ENCODE measurements around the gene SRGAP3. TPM values are rescaled to one million over a fixed set of nuclear protein-coding genes. Genes with fewer than 3 reads are reported as not detected.

The SRGAP3 gene
- total and polyA plus RNA-seq, 2 experiments from 2014 or later: 6.0 to 15.7 TPM

DNA sequence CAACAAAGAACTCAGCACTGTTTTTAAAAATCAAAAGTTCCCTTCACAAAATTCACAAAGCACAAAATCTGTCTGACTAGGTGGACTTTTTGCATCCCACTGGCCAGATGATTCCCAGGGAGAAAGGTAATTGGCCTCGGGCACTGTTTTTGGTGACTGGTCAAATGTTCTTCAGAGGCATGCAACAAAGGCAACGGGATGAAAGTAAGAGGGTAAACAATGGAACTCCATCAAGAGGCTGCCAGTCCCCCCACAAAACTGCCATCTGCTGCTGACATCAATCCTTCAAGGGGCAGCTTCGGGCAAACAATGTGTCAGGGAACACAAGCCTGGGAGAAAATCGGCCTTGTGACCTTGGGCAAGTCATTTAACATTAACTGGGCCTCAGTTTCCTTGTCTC is 3.3 kb downstream of the SRGAP3 start:
- H3K9me3 ChIP-seq (ENCODE audit: low read depth): no peaks in the 10 kb centered on the region
- TF ChIP-seq CTCF (IDR thresholded peaks at IDR 0.05; ENCODE audit: low read depth, low read length): no peak
- no peak for DNase-seq (ENCODE audit: low read depth in 1 of 2, low spot score in 1 of 2)
- H3K27ac ChIP-seq: no peak overlapping the region
- peaks cover 4% of the 10 kb centered on the region for H3K4me1 ChIP-seq (ENCODE audit: low read depth)
- peaks cover 8% of the 10 kb centered on the region for H3K27me3 ChIP-seq
- H3K36me3 ChIP-seq: no peaks in the 10 kb centered on the region
- H3K4me3 ChIP-seq: no peak overlapping the region

GRCh38 chr3:9244495-9245183 is 4.8 kb downstream of the SRGAP3 start:
- H3K36me3 ChIP-seq: no peaks in the 10 kb centered on the region
- peaks cover under 1% of the 10 kb centered on the region for H3K4me1 ChIP-seq (ENCODE audit: low read depth)
- DNase-seq (ENCODE audit: low read depth in 1 of 2, low spot score in 1 of 2): no peak
- H3K27ac ChIP-seq: no peak overlapping the region
- TF ChIP-seq CTCF (IDR thresholded peaks at IDR 0.05; ENCODE audit: low read depth, low read length): no peak
- H3K27me3 ChIP-seq: peaks cover 8% of the 10 kb centered on the region
- no peaks in the 10 kb centered on the region for H3K9me3 ChIP-seq (ENCODE audit: low read depth)
- no peak overlapping the region for H3K4me3 ChIP-seq

DNA sequence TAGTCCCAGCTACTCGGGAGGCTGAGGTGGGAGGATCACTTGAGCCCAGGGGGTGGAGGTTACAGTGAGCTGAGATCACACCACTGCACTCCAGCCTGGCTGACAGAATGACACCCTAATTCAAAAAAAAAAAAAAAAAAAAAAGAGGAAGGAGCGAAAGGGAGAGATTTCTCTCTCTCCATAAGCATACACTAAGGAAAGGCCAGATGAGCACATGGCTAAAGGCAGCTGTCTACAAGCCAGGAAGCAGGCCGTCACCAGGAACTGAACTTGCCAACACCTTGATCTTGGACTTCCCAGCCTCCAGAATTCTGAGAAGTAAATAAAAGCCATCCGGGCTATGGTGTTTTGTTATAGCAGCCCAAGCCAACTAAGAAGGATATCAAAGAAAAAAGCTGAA is 7.5 kb downstream of the SRGAP3 start:
- Histone ChIP-seq H3K27me3 (no peaks in the 10 kb centered on the region), H3K27ac (no peak overlapping the region), H3K9me3 (ENCODE audit: low read depth) (no peaks in the 10 kb centered on the region), H3K4me3 (no peak overlapping the region), H3K4me1 (ENCODE audit: low read depth) (no peaks in the 10 kb centered on the region), H3K36me3 (no peaks in the 10 kb centered on the region)
- TF ChIP-seq CTCF (IDR thresholded peaks at IDR 0.05; ENCODE audit: low read depth, low read length): no peak
- no peak for DNase-seq (ENCODE audit: low read depth in 1 of 2, low spot score in 1 of 2)

DNA sequence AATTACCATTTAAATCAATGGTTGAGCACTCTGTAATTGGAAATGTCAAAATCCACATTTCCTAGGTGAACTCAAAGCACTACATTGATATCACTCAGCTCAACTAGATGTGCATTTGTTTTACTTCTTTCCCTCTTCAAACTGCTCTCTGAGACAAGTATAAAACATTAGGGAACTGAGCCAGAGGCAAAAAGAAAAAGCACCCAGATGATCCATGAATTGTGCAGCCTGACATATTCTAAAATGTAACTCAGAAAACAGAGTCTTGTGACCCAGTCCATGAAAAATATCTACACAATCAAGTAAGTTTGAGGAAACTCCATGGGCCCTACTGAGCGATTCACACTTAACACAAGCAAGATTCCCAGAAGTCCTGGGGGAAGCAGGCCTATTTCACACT is 9.8 kb downstream of the SRGAP3 start:
- Histone ChIP-seq H3K9me3 (ENCODE audit: low read depth) (no peaks in the 10 kb centered on the region), H3K36me3 (no peaks in the 10 kb centered on the region), H3K27ac (no peak overlapping the region), H3K4me1 (ENCODE audit: low read depth) (no peaks in the 10 kb centered on the region), H3K27me3 (no peaks in the 10 kb centered on the region), H3K4me3 (no peak overlapping the region)
- DNase-seq (ENCODE audit: low read depth in 1 of 2, low spot score in 1 of 2): no peak
- no peak for TF ChIP-seq CTCF (IDR thresholded peaks at IDR 0.05; ENCODE audit: low read depth, low read length)

GRCh38 chr3:9238721-9239295 is 10.6 kb downstream of the SRGAP3 start:
- no peaks in the 10 kb centered on the region for H3K4me1 ChIP-seq (ENCODE audit: low read depth)
- H3K4me3 ChIP-seq: no peak overlapping the region
- no peak for TF ChIP-seq CTCF (IDR thresholded peaks at IDR 0.05; ENCODE audit: low read depth, low read length)
- DNase-seq (ENCODE audit: low read depth in 1 of 2, low spot score in 1 of 2): no peak
- H3K27ac ChIP-seq: no peak overlapping the region
- H3K36me3 ChIP-seq: no peaks in the 10 kb centered on the region
- H3K9me3 ChIP-seq (ENCODE audit: low read depth): no peaks in the 10 kb centered on the region
- H3K27me3 ChIP-seq: no peaks in the 10 kb centered on the region
